Measurements from ENCODE around the gene SLC1A1.
A peak's percentile ranks its signal among the peaks of the same experiment; 100 is the strongest.

Gene SLC1A1

GRCh38 chr9:4490705-4491625 lies 697 bp downstream of the SLC1A1 start:
- Histone ChIP-seq H3K36me3 (ENCODE audit: control insufficient read depth, insufficient read depth, low read length) (no peaks in the 10 kb centered on the region), H3K27ac (ENCODE audit: low read length) (no peak overlapping the region), H3K4me3 (ENCODE audit: low read length) (peak overlapping the region; percentile 87; the same call in 1 of the 2 replicates), H3K27me3 (ENCODE audit: control insufficient read depth, insufficient read depth, low read length) (peaks cover 2% of the 10 kb centered on the region; the same call in 1 of the 2 replicates), H3K9me3 (ENCODE audit: control insufficient read depth, insufficient read depth, low read length) (no peaks in the 10 kb centered on the region), H3K4me1 (ENCODE audit: control insufficient read depth, insufficient read depth, low read length) (no peaks in the 10 kb centered on the region)
- DNase-seq (ENCODE audit: low read depth, low spot score): no peak
- no CpG with 5 or more reads among the region's 52 CpGs for whole genome bisulfite sequencing (ENCODE audit: insufficient coverage, insufficient read length)

GRCh38 chr9:4491626-4491975 lies 1.3 kb downstream of the SLC1A1 start:
- Histone ChIP-seq H3K4me3 (ENCODE audit: low read length) (peak overlapping the region; percentile 87; the same call in 1 of the 2 replicates), H3K27ac (ENCODE audit: low read length) (no peak overlapping the region), H3K36me3 (ENCODE audit: control insufficient read depth, insufficient read depth, low read length) (no peaks in the 10 kb centered on the region), H3K9me3 (ENCODE audit: control insufficient read depth, insufficient read depth, low read length) (no peaks in the 10 kb centered on the region), H3K4me1 (ENCODE audit: control insufficient read depth, insufficient read depth, low read length) (no peaks in the 10 kb centered on the region), H3K27me3 (ENCODE audit: control insufficient read depth, insufficient read depth, low read length) (peaks cover 2% of the 10 kb centered on the region; the same call in 1 of the 2 replicates)
- DNase-seq (ENCODE audit: low read depth, low spot score): no peak
- no CpG with 5 or more reads among the region's 7 CpGs for WGBS (ENCODE audit: insufficient coverage, insufficient read length)

GRCh38 chr9:4494332-4494731 lies 4.1 kb downstream of the SLC1A1 start:
- Histone ChIP-seq H3K27ac (ENCODE audit: low read length) (no peak overlapping the region), H3K4me3 (ENCODE audit: low read length) (no peak overlapping the region), H3K27me3 (ENCODE audit: control insufficient read depth, insufficient read depth, low read length) (peaks cover 2% of the 10 kb centered on the region; the same call in 1 of the 2 replicates), H3K9me3 (ENCODE audit: control insufficient read depth, insufficient read depth, low read length) (no peaks in the 10 kb centered on the region), H3K36me3 (ENCODE audit: control insufficient read depth, insufficient read depth, low read length) (no peaks in the 10 kb centered on the region), H3K4me1 (ENCODE audit: control insufficient read depth, insufficient read depth, low read length) (no peaks in the 10 kb centered on the region)
- WGBS (ENCODE audit: insufficient coverage, insufficient read length): no CpG with 5 or more reads among the region's 2 CpGs
- no peak for DNase-seq (ENCODE audit: low read depth, low spot score)

DNA sequence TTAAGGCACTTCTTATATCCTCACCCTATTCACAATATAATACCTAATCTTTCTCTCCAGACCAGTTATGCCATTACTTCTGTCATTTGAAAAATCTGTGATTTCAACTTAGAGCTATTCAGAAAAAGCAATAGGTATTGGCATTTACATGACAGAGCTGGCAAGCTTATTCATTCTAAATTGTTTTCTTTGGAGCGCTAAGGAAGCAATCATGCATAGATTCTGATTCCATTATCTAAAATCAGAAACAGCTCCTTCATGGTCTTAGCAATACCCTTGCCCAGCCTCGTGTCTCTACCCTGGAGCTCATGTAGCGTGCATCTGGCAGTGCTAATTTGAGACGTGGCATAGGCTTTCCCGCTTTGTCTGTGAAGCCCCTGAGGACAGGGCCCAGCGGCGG lies 4.5 kb downstream of the SLC1A1 start:
- Histone ChIP-seq H3K36me3 (ENCODE audit: control insufficient read depth, insufficient read depth, low read length) (no peaks in the 10 kb centered on the region), H3K4me1 (ENCODE audit: control insufficient read depth, insufficient read depth, low read length) (no peaks in the 10 kb centered on the region), H3K4me3 (ENCODE audit: low read length) (no peak overlapping the region), H3K9me3 (ENCODE audit: control insufficient read depth, insufficient read depth, low read length) (no peaks in the 10 kb centered on the region), H3K27ac (ENCODE audit: low read length) (no peak overlapping the region), H3K27me3 (ENCODE audit: control insufficient read depth, insufficient read depth, low read length) (no peaks in the 10 kb centered on the region; the same call in 1 of the 2 replicates)
- DNase-seq (ENCODE audit: low read depth, low spot score): no peak
- WGBS (ENCODE audit: insufficient coverage, insufficient read length): no CpG with 5 or more reads among the region's 7 CpGs

DNA sequence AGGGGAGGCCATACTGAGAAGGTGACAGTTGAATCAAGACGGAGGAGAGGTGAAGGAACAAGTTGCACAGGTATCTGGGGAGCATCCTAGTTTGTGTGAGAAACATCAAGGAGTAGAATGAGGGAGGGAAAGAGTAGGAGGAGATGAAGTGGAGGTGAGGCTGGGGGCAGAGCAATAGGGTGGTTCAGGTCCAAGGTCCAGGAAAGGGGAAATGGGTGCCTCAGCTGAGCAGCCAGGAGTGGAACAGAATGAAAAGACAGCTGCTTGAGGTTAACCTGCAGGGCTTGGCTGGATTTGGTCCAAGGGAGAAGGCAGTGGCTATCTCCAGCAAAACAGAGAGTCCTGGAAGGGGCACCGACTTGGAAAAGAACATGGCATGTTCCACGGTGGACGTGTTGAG lies 5.3 kb downstream of the SLC1A1 start:
- Histone ChIP-seq H3K4me1 (ENCODE audit: control insufficient read depth, insufficient read depth, low read length) (no peaks in the 10 kb centered on the region), H3K27me3 (ENCODE audit: control insufficient read depth, insufficient read depth, low read length) (no peaks in the 10 kb centered on the region), H3K36me3 (ENCODE audit: control insufficient read depth, insufficient read depth, low read length) (no peaks in the 10 kb centered on the region), H3K4me3 (ENCODE audit: low read length) (no peak overlapping the region), H3K27ac (ENCODE audit: low read length) (no peak overlapping the region), H3K9me3 (ENCODE audit: control insufficient read depth, insufficient read depth, low read length) (no peaks in the 10 kb centered on the region)
- DNase-seq (ENCODE audit: low read depth, low spot score): no peak
- WGBS (ENCODE audit: insufficient coverage, insufficient read length): no CpG with 5 or more reads among the region's 4 CpGs

GRCh38 chr9:4496497-4496896 lies 6.2 kb downstream of the SLC1A1 start:
- H3K36me3 ChIP-seq (ENCODE audit: control insufficient read depth, insufficient read depth, low read length): no peaks in the 10 kb centered on the region
- H3K27me3 ChIP-seq (ENCODE audit: control insufficient read depth, insufficient read depth, low read length): no peaks in the 10 kb centered on the region
- no peak for DNase-seq (ENCODE audit: low read depth, low spot score)
- H3K4me1 ChIP-seq (ENCODE audit: control insufficient read depth, insufficient read depth, low read length): no peaks in the 10 kb centered on the region; the same call in 1 of the 2 replicates
- no peak overlapping the region for H3K4me3 ChIP-seq (ENCODE audit: low read length)
- H3K27ac ChIP-seq (ENCODE audit: low read length): no peak overlapping the region
- WGBS (ENCODE audit: insufficient coverage, insufficient read length): no CpG with 5 or more reads among the region's 2 CpGs
- no peaks in the 10 kb centered on the region for H3K9me3 ChIP-seq (ENCODE audit: control insufficient read depth, insufficient read depth, low read length)

GRCh38 chr9:4497395-4497794 lies 7.1 kb downstream of the SLC1A1 start:
- H3K4me1 ChIP-seq (ENCODE audit: control insufficient read depth, insufficient read depth, low read length): no peaks in the 10 kb centered on the region; the same call in 1 of the 2 replicates
- no CpG with 5 or more reads among the region's 1 CpG for WGBS (ENCODE audit: insufficient coverage, insufficient read length)
- no peaks in the 10 kb centered on the region for H3K27me3 ChIP-seq (ENCODE audit: control insufficient read depth, insufficient read depth, low read length)
- H3K9me3 ChIP-seq (ENCODE audit: control insufficient read depth, insufficient read depth, low read length): no peaks in the 10 kb centered on the region
- DNase-seq (ENCODE audit: low read depth, low spot score): no peak
- H3K4me3 ChIP-seq (ENCODE audit: low read length): no peak overlapping the region
- no peak overlapping the region for H3K27ac ChIP-seq (ENCODE audit: low read length)
- no peaks in the 10 kb centered on the region for H3K36me3 ChIP-seq (ENCODE audit: control insufficient read depth, insufficient read depth, low read length)

DNA sequence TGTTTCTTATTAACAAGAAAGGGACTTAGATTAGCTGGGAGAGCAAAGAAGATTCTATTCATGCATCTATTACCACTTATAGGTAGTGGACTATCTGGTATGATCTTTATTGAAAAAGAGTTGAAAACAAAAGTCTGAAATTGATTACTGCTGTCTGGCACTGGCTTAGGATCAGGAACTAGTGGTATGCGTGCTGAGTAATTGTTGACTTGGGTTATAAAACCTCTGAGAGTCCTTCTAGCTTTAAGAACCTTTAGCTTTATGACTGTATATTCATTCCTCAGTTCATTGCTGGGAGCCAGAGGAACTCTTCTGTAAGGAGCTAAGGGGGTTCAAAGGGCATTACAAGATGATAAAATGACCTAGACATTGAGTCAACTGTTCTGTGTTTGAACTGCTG lies 7.6 kb downstream of the SLC1A1 start:
- Histone ChIP-seq H3K27me3 (ENCODE audit: control insufficient read depth, insufficient read depth, low read length) (no peaks in the 10 kb centered on the region), H3K9me3 (ENCODE audit: control insufficient read depth, insufficient read depth, low read length) (no peaks in the 10 kb centered on the region), H3K27ac (ENCODE audit: low read length) (no peak overlapping the region), H3K4me3 (ENCODE audit: low read length) (no peak overlapping the region), H3K36me3 (ENCODE audit: control insufficient read depth, insufficient read depth, low read length) (no peaks in the 10 kb centered on the region), H3K4me1 (ENCODE audit: control insufficient read depth, insufficient read depth, low read length) (no peaks in the 10 kb centered on the region; the same call in 1 of the 2 replicates)
- no peak for DNase-seq (ENCODE audit: low read depth, low spot score)
- no CpG with 5 or more reads among the region's 1 CpG for WGBS (ENCODE audit: insufficient coverage, insufficient read length)

DNA sequence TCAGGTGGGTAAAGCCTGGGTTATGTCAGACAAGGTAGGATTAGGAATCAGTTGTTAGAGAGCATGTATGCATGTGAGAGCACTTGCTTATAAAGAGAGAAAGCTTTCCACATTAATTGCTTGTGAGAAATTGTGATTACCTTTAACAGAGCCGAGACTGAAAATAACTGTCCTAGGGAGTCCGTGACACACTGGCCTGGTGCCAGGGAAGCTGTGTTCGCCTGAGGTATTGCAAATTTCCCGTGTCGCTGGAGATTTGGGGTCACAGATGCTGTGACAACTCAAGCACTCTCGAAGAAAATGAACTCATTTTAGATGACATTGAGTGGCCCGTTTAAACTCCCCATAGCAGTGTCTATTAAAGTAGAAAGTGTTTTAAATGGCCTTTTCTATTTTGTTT lies 9.6 kb downstream of the SLC1A1 start:
- H3K27me3 ChIP-seq (ENCODE audit: control insufficient read depth, insufficient read depth, low read length): no peaks in the 10 kb centered on the region
- no peak overlapping the region for H3K27ac ChIP-seq (ENCODE audit: low read length)
- H3K36me3 ChIP-seq (ENCODE audit: control insufficient read depth, insufficient read depth, low read length): no peaks in the 10 kb centered on the region
- H3K4me1 ChIP-seq (ENCODE audit: control insufficient read depth, insufficient read depth, low read length): no peaks in the 10 kb centered on the region; the same call in 1 of the 2 replicates
- no CpG with 5 or more reads among the region's 7 CpGs for WGBS (ENCODE audit: insufficient coverage, insufficient read length)
- H3K4me3 ChIP-seq (ENCODE audit: low read length): no peak overlapping the region
- DNase-seq (ENCODE audit: low read depth, low spot score): no peak
- H3K9me3 ChIP-seq (ENCODE audit: control insufficient read depth, insufficient read depth, low read length): no peaks in the 10 kb centered on the region

DNA sequence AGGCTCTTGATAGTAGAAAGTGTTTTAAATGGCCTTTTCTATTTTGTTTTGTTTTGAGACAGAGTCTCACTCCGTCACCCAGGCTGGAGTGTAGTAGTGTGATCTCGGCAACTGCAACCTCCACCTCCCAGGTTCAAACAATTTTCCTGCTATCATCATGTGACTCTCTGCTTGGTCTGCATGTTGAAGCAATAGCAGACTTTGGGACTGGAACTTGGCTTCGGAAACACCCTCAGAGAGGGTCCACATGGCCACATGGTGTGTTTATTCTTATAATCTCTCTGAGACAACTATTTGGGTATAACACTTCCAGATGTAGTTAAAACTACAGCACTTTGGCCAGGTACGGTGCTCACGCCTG lies 10.9 kb downstream of the SLC1A1 start:
- Histone ChIP-seq H3K4me3 (ENCODE audit: low read length) (no peak overlapping the region), H3K27me3 (ENCODE audit: control insufficient read depth, insufficient read depth, low read length) (no peaks in the 10 kb centered on the region), H3K9me3 (ENCODE audit: control insufficient read depth, insufficient read depth, low read length) (no peaks in the 10 kb centered on the region), H3K36me3 (ENCODE audit: control insufficient read depth, insufficient read depth, low read length) (no peaks in the 10 kb centered on the region), H3K4me1 (ENCODE audit: control insufficient read depth, insufficient read depth, low read length) (no peaks in the 10 kb centered on the region; the same call in 1 of the 2 replicates), H3K27ac (ENCODE audit: low read length) (no peak overlapping the region)
- DNase-seq (ENCODE audit: low read depth, low spot score): no peak
- no CpG with 5 or more reads among the region's 5 CpGs for WGBS (ENCODE audit: insufficient coverage, insufficient read length)

GRCh38 chr9:4502444-4502843 lies 12.2 kb downstream of the SLC1A1 start:
- Histone ChIP-seq H3K4me1 (ENCODE audit: control insufficient read depth, insufficient read depth, low read length) (no peaks in the 10 kb centered on the region; the same call in 1 of the 2 replicates), H3K9me3 (ENCODE audit: control insufficient read depth, insufficient read depth, low read length) (no peaks in the 10 kb centered on the region), H3K27ac (ENCODE audit: low read length) (no peak overlapping the region), H3K4me3 (ENCODE audit: low read length) (no peak overlapping the region), H3K27me3 (ENCODE audit: control insufficient read depth, insufficient read depth, low read length) (no peaks in the 10 kb centered on the region), H3K36me3 (ENCODE audit: control insufficient read depth, insufficient read depth, low read length) (no peaks in the 10 kb centered on the region)
- DNase-seq (ENCODE audit: low read depth, low spot score): no peak
- WGBS (ENCODE audit: insufficient coverage, insufficient read length): no CpG with 5 or more reads among the region's 1 CpG
